K562 (cell line): ENCODE data around the gene CSTB. TPM values are rescaled to one million over a fixed set of nuclear protein-coding genes. Genes with fewer than 3 reads are reported as not detected.
A peak's percentile ranks its signal among the peaks of the same experiment; 100 is the strongest.

Source experiments
- BRD4 ChIP-seq: fragments of 200-600 bp; sonication (generic); IDR thresholded peaks from 2 replicates; pipeline ENCODE4 v1.6.1; 2017; ENCODE audit warnings: inconsistent platforms
- DNMT1 ChIP-seq: fragments of 450-650 bp; IDR thresholded peaks from 2 replicates; pipeline ENCODE4 v1.6.1; 2016; ENCODE audit warnings: antibody characterized with exemption, mild to moderate bottlenecking
- EZH2 ChIP-seq: IDR thresholded peaks from 2 replicates; pipeline ENCODE4 v1.6.1; 2012; ENCODE audit warnings: low read depth, mild to moderate bottlenecking, inconsistent platforms, low read length, borderline replicate concordance
- FOXA3 ChIP-seq, 2 experiments: fragments of 450-650 bp in 1 of 2; sonication (generic) in 1 of 2; formaldehyde crosslinking; IDR thresholded peaks in 1 of 2; conservative IDR thresholded peaks in 1 of 2; 2 replicates each; pipeline versions ENCODE4 v1.4.0 to v1.8.0; 2020 to 2022; ENCODE audit warnings: mild to moderate bottlenecking in 2 of 2, missing genetic modification reagents in 1 of 2
- MEF2A ChIP-seq: IDR thresholded peaks from 2 replicates; pipeline ENCODE4 v1.6.1; 2011; ENCODE audit warnings: low read depth, mild to moderate bottlenecking, low read length, moderate library complexity; ENCODE audit not compliant: control insufficient read depth
- SAFB ChIP-seq: fragments of 200-400 bp; formaldehyde crosslinking; IDR thresholded peaks from 2 replicates; pipeline ENCODE4 v1.6.1; 2017; ENCODE audit warnings: low read depth, low read length, borderline replicate concordance
- STAT5B ChIP-seq: fragments of 250-450 bp; sonication (Bioruptor Pico); IDR thresholded peaks from 2 replicates; pipeline ENCODE4 v1.8.0; 2021; ENCODE audit warnings: mild to moderate bottlenecking, inconsistent platforms
- TAF15 ChIP-seq: fragments of 200-400 bp; formaldehyde crosslinking; IDR thresholded peaks from 2 replicates; pipeline ENCODE4 v1.6.1; 2017; ENCODE audit warnings: mild to moderate bottlenecking, low read depth, low read length, moderate library complexity
- ZNF165 ChIP-seq: fragments of 250-450 bp; sonication (Bioruptor Pico); IDR thresholded peaks from 2 replicates; pipeline ENCODE4 v1.4.0; 2020; ENCODE audit warnings: borderline replicate concordance
- ZNF274 ChIP-seq: IDR thresholded peaks from 2 replicates; pipeline ENCODE4 v1.6.1; 2011; ENCODE audit warnings: low read depth, mild to moderate bottlenecking, low read length, moderate library complexity, borderline replicate concordance
- polyA plus RNA-seq, 8 experiments: library from polyadenylated mRNA; depleted of rRNA in 4 of 8; stranded (reverse) in 5 of 8; unstranded in 3 of 8; fragments of >200 nt; fragmentation: Nextera tagmentation in 2 of 8; fragmentation: Illumina TruSeq in 1 of 8; extraction: Ambion mirVana in 2 of 8; extraction: Trizol in 1 of 8; gene quantifications; 2 replicates each; pipeline versions ENCODE4 v1.2.1 to v1.2.3, GENCODE V29; 2011 to 2014; ENCODE audit warnings: inconsistent platforms in 1 of 8, missing spikeins in 1 of 8
- total RNA-seq, 7 experiments: library from RNA; depleted of rRNA in 6 of 7; stranded (reverse); fragments of >200 nt in 6 of 7; fragmentation: Illumina TruSeq in 2 of 7; extraction: Trizol in 2 of 7; gene quantifications; 2 replicates each; pipeline versions ENCODE4 v1.2.1 to v1.2.3, GENCODE V29; 2011 to 2021; ENCODE audit warnings: low replicate concordance in 1 of 7
- TF ChIP-seq, protein P1 (sequence below): sonication (generic); formaldehyde crosslinking; IDR thresholded peaks from 2 replicates; pipeline ENCODE4 v1.8.1; 2022; ENCODE audit warnings: missing genetic modification reagents
- TF ChIP-seq, protein P2 (sequence below): fragments of 250-450 bp; sonication (Bioruptor Pico); IDR thresholded peaks from 2 replicates; pipeline ENCODE4 v1.6.1; 2021; ENCODE audit warnings: mild to moderate bottlenecking
- TF ChIP-seq, protein P3 (sequence below): fragments of 250-450 bp; sonication (Bioruptor Pico); IDR thresholded peaks from 2 replicates; pipeline ENCODE4 v1.8.0; 2021; ENCODE audit warnings: borderline replicate concordance, mild to moderate bottlenecking, moderate library complexity; ENCODE audit not compliant: poor library complexity, severe bottlenecking
- TF ChIP-seq, protein P4 (sequence below): fragments of 250-450 bp; sonication (Bioruptor Pico); IDR thresholded peaks from 2 replicates; pipeline ENCODE4 v1.5.0; 2021; ENCODE audit warnings: mild to moderate bottlenecking, moderate library complexity

Gene CSTB
- total and polyA plus RNA-seq, 9 of the 15 experiments (the other 6 are each of a cell fraction or from before 2014, with no cell fraction given): 12.4 to 65.0 (median 31.7) TPM

DNA sequence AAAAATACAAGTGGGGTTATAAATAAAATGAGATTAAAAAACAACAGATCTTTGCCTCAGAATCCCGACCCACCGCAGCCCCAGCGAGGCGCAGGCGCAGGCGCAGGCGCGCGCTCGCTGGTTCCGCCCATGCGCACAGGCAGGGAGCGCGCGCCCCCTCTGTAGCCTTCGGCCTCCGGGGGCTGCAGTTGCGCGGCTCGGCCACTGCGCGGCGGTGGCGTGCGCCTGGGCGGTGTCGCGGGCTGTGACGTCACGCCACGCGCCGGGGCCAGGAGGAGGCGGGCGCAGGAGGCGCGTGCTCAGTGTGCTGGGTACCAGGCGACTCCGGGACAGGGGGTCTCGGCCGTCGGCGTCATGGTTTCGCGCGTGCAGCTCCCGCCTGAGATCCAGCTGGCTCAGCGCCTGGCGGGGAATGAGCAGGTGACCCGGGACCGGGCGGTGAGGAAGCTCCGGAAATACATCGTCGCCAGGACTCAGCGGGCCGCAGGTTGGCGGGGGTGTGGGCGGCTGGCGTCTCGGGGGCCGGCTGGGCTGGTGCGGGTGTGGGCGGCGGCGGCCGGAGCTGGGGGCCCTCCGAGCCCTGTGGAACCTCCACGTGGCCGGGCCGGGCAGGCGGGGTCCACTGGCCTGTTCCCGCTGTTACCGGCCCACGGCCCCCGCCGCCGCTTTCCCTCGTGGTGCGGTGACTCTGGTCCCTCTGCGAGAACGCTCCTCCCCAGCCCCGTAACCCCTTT, 13.3 kb upstream of the CSTB start, which contains the start of gene RRP1 (continued):
- TF ChIP-seq MEF2A: no peak
- TF ChIP-seq, protein P1, sequence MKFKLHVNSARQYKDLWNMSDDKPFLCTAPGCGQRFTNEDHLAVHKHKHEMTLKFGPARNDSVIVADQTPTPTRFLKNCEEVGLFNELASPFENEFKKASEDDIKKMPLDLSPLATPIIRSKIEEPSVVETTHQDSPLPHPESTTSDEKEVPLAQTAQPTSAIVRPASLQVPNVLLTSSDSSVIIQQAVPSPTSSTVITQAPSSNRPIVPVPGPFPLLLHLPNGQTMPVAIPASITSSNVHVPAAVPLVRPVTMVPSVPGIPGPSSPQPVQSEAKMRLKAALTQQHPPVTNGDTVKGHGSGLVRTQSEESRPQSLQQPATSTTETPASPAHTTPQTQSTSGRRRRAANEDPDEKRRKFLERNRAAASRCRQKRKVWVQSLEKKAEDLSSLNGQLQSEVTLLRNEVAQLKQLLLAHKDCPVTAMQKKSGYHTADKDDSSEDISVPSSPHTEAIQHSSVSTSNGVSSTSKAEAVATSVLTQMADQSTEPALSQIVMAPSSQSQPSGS (CRISPR knock-in tag): peak; percentile 62; the same call in 1 of the 2 replicates
- 0 out of 2 replicates have a peak, but pooled peaks have one; percentile 37 for TF ChIP-seq SAFB
- TF ChIP-seq, protein P2, sequence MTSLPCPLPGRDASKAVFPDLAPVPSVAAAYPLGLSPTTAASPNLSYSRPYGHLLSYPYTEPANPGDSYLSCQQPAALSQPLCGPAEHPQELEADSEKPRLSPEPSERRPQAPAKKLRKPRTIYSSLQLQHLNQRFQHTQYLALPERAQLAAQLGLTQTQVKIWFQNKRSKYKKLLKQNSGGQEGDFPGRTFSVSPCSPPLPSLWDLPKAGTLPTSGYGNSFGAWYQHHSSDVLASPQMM (CRISPR knock-in tag): no peak
- no peak for TF ChIP-seq EZH2
- TF ChIP-seq ZNF274: no peak
- peak in 1 of 2 experiments; percentile 70; a peak in 2 of 4 replicates for TF ChIP-seq FOXA3 (CRISPR knock-in tag; conservative IDR thresholded peaks at IDR 0.05 in 1 of 2, IDR thresholded peaks at IDR 0.05 in 1 of 2)
- no peak for TF ChIP-seq DNMT1
- TF ChIP-seq, protein P3, sequence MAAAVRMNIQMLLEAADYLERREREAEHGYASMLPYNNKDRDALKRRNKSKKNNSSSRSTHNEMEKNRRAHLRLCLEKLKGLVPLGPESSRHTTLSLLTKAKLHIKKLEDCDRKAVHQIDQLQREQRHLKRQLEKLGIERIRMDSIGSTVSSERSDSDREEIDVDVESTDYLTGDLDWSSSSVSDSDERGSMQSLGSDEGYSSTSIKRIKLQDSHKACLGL (CRISPR knock-in tag): peak; percentile 97
- TF ChIP-seq TAF15: no peak
- TF ChIP-seq BRD4: no peak
- no peak for TF ChIP-seq STAT5B (CRISPR knock-in tag)
- TF ChIP-seq, protein P4, sequence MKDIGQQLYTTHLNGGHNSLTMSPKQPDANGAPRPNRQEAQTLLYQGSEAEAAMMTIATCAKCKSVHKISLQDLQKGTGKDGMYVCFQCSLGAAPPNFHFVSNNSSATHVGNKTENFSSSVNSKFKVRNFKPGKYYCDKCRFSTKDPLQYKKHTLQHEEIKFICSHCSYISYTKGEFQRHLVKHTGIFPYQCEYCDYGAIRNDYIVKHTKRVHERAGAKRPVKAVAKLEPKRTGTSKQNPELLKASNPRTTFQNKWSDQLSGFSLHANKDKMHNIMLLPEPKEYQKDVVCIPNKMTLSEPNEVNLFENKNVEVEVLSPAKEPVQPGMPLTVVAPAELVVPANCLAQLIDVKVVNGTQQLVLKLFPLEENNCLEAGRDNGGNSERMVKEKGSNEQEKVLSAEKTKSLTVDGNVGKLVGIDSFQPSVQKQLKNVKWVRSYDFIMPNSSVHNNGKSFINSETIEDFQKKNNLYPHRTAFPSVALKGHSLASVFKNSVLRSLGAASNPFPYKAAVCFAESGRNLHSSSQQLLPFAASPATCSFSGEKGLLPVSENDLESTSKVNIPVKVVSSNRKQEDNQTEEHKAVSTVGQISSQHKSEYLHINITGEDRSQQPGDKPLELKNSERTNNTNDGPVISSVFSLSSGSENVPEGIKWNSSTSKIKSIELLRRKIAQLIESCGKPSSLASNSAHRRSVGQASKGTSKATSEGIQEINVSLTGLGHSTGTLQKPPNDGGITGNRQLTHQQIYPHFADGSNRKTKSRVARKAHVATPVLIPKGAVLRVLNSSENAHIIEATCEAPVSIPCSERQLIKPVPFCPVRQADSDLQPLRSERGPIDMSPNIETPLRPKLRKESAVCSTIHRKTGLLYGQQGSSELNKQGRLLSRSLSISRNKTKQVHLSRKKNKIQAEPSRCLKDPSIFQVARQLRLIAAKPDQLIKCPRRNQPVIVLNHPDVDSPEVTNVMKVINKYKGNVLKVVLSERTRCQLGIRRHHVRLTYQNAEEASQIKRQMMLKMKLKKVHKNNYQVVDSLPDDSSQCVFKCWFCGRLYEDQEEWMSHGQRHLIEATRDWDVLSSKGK (CRISPR knock-in tag): no peak
- TF ChIP-seq ZNF165: no peak
